G401 (cell line): ENCODE results near the gene NAPB. TPM values are rescaled to one million over a fixed set of nuclear protein-coding genes. Genes with fewer than 3 reads are reported as not detected.
A peak's percentile ranks its signal among the peaks of the same experiment; 100 is the strongest.
"Not testable (repeated sequence)": the region's sequence is repeated elsewhere in the genome, so short reads cannot be mapped to it uniquely, and the experiment has no call there.

Experiments used
- DNase-seq: peaks from one replicate; pipeline ENCODE4 v3.0.0-alpha.2; 2015; ENCODE audit warnings: low spot score
- in situ Hi-C: cut with HindIII; loops from 2 replicates; pipeline ENCODE4 v1.10.0; 2016; ENCODE audit warnings: low sequenced_read_pairs, mixed read lengths
- total RNA-seq: library from RNA; depleted of rRNA; stranded (reverse); fragments of >200 nt; shearing (Covaris generic); gene quantifications from 2 replicates; pipeline ENCODE4 v1.2.3, GENCODE V29; 2014; rRNA removed

Gene NAPB
- 3.7 and 5.0 TPM in 2 replicates for total RNA-seq

DNA sequence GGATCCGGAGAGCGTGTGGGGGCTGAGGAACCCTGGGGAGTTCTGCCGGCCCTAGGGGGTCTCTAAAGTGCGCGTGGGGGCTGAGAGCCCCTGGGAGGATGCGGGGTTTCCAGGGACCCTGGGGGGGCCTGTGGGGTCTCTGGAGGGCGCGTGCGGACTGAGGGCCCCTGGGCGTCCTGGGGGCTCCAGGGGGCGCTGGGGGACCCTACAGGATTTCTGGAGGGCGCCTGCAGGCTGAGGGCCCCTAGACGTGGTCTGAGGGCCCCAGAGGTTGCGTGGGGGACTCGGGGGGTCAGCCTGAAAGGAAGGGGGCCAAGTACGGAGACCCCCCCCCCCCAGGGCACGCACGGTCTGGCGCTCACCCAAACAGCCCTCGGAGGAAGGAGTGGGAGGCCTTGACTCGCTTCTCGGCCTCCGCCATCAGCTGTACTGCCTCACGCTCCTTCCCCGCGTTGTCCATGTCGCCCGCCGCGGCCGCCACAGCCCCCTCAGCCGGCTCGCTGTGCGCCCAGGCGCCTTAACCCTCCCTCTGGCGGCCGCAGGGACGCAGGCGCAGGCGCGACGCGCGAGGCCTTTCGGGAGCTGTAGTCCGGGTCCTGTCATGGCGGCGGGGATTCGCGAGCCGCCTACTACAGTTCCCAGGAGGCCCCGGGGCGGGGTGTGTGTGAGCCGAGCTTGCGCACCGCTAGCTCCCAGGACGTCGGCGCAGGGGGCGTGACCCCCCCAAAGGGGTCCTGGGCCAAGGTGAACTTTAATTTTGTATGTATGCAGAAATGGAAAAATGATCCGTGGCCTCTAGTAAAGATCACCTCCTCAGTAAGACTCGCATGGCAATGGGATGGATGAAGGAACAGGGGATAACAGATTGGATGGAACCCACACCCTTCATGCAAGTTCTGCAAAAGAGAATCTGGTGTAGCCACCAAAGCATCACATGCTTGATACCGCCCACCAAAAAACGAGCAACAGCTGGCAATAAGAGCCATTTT, at the start of gene NAPB:
Gene NAPB, minus strand, starts transcription at position 546 of the 989 bp plus-strand sequence. Its CDS starts 86 bp downstream, at position 460.
- in situ Hi-C loops = no loop called here
- DNase-seq = peak; percentile 94

DNA sequence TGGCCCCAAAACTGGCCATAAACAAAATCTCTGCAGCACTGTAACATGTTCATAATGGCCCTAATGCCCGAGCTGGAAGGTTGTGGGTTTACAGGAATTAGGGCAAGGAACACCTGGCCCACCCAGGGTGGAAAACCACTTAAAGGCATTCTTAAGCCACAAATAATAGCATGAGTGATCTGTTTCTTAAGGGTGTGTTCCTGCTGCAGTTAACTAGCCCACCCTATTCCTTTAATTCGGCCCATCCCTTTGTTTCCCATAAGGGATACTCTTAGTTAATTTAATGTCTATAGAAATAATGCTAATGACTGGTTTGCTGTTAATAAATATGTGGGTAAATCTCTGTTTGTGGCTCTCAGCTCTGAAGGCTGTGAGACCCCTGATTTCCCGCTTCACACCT, 45.7 kb upstream of the NAPB start:
- in situ Hi-C loops, DNase-seq: not testable (repeated sequence)

DNA sequence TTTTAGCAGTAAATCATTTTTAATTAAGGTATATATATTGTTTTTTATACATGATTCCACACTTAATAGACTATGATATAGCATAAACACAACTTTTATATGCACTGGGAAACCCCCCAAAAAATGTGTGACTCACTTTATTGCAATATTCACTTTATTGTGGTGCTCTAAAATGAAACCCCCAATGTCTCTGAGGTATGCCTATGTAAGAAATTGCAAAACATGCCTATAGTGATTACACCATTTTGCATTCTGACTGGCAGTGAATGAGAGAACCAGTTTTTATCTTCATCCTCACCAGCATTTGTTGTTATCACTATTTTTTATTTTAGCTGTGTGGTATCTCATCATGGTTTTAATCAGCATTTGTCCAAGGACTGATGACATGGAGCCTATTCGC, 39.9 kb upstream of the NAPB start:
- in situ Hi-C loops = no loop called here
- no peak for DNase-seq

DNA sequence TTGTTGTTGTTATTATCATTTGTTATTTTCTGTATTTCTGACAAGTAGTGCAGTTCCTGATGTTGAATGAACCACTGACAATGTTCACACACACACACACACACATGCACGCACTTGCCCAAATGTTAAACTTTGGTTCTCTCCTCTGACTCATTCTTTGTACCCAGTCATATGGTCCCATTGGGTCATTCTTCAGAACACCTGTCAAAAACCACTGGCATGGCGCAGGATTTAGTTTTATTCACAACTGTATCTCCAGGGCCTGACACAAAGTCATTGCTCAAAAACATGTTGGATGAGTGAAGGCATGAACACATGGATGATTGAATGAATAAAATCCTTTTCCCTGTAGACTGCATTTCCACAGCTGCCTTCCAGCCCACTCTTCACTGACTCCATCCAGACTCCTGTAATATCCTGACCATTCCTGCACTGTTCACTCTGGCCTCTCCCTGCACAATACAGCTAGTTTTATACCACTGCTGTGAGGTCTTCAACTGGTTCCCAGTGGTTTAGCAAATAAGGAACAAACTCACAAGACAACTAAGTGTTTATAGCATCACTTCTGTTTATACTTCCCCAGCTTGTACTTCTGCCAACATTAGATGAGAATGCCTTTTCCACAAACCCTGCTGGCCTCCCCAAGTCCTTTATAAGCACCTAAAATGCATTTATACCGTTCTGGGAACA, 38.3 kb upstream of the NAPB start:
- DNase-seq = no peak
- in situ Hi-C loops = no loop called here

DNA sequence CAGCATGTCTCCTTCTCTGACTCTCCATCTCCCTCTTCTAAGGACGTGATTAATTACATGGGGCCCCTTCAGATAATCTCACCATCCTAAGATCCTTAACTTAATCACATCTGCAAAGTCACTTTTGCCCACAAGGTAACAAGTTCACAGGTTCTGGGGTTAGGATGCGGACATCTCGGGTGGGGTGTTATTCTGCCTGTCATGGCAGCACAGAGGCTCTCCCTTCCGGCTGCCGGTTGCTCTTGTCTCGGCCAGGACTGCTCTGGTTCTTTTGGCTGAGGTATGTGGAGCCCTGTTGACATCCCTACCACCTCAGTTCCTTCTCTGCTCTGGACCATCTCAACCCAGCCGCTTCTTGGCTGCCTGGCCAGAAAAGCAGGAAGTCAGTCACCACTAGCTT, 35.6 kb upstream of the NAPB start:
- in situ Hi-C loops = no loop called here

DNA sequence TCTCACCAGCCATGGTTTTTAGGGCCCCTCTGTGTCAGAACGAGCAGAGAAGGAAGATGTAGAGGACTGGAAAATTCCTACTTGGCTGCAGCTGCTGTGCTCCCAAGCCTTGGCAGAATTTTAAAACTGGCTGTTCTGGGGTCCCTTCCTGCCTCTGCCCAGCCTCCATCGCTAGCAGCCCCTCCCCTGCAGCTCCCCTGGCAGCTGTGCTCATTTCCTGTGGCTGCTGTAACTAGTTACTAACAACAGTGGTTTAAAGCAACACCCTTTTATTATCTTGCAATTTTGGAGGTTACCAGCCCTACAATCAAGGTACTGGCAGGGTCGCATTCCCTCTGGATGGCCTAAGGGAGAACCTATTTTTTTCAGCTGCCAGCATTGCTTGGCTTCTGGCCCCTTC, 35.1 kb upstream of the NAPB start:
- in situ Hi-C loops = no loop called here
- no peak for DNase-seq

More for the DNA sequence above, 35.6 kb upstream of the NAPB start:
- DNase-seq = no peak

DNA sequence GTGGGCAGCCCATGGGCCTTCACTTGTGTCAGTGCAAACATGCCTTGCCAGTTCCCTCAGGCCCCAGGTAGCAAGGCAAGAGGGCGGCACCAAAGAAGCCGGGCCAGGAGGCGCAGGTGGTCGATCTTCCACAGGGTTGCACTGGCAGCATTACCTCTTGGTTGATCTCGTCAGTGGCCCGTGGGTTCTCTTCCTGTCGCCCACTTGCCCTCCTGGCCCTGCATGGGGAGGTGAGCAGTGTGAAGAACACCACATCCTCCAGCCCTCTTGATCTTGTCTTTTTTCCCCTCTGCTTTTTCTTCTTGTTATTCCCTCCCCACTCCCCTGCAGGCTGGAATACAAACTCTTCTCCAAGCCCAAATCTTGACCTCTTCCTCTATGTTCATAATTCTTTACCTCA, 34.4 kb upstream of the NAPB start:
- in situ Hi-C loops = no loop called here

DNA sequence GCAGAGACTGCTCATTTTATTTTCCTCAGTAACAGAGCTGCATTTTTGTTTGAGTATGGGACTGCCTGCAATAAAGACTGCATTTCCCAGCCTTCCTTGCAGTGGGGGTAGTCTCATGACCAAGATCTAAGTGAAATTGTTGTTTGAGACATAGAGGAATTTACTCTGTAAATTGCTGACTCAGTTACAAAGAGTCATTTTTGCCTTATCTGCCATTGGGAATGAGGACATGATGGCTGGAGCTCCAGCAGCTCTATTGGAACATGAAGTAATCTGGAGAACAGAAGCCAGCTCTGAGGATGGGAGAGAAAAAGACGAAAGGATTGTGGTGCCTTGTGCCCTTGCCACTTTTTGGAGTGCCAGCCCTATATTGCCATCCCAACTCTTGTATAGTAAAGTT, 33.5 kb upstream of the NAPB start:
- in situ Hi-C loops = no loop called here
- no peak for DNase-seq

More for the DNA sequence above, 34.4 kb upstream of the NAPB start:
- no peak for DNase-seq

DNA sequence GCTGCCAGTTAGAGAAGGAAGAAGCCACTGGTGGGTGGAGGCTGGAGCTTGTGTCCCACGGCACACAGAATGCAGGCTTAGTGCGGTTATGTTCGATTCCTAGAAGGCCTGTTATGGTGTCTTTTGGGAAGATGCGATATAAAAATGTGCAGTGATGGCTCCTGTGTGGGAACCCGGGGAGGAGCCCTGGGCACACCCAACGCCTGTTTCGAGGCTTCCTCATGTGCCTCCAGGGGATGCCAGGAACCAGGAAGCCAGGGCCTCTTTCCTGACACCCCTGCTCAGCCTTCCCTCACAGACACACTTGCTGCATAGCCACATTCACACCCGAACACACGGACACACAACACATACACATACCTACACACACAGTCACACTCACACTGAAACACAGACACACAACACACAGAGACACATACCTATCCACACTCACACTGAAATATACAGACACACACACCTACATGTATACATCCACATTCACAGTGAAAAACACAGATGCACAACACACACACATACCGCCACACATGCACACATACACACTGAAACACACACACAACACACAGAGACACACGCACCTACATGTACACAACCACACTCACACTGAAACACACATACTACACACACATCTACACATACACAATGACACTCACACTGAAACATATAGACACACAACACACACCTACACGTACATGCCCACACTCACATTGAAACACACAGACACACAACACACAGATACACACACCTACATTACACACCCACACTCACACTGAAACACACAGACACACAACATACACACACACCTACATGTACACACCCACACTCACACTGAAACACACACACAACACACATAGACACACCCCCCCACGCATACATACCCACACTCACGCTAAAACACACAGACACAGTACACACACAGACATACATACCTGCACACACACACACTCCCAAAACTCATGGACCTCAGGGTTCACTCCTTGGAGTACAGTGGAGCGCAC, 32.6 kb upstream of the NAPB start:
- no peak for DNase-seq
- in situ Hi-C loops = no loop called here

DNA sequence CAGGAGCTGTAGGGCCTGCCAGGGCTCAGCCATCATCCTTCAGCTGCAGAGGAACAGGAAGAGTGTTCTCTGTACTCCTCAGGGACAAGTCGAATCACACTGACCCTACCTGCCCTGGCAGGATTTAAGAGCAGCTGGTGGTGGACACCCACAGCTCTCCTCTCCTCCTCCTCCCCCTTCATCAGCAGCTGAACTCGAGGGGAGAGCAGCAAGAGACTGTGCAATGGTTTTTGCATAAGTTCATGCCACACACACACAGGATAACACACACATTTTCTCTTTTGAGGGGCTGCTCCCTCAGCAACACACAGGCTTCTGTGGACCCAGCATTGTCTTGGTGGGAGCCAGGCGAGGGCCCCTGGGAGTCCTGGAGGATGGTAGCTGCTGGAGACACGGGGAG, 31.5 kb upstream of the NAPB start, which contains the start of gene CST11:
Gene CST11, minus strand, starts transcription at position 101 of the 400 bp plus-strand sequence. Its CDS starts 65 bp downstream, at position 36.
- in situ Hi-C loops = no loop called here
- no peak for DNase-seq

DNA sequence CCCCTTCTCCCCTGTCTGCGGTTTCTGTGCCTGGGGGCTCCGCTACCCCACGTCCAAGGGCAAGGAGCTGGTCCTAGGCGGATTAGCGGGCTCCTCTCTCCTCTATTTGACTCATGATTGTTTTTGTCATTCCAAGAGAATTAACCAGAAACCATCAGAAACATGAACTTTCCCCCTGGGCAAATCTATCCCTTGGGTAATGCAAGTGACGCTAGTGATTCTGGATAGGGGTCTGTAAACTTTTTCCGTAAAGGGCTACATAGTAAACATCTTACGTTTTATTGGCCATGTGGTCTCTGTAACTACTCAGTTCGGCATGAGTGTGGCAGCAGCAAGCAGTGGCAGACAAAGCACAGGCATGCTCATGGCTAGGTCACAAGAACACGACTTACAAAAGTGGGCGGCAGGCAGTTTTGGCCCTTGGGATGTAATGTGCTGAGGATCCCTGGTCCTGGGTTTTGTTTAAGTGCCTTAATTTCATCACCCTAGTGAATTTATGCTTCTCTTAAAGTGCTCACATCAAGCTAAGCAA, 30.7 kb upstream of the NAPB start:
- DNase-seq = no peak
- in situ Hi-C loops = no loop called here

DNA sequence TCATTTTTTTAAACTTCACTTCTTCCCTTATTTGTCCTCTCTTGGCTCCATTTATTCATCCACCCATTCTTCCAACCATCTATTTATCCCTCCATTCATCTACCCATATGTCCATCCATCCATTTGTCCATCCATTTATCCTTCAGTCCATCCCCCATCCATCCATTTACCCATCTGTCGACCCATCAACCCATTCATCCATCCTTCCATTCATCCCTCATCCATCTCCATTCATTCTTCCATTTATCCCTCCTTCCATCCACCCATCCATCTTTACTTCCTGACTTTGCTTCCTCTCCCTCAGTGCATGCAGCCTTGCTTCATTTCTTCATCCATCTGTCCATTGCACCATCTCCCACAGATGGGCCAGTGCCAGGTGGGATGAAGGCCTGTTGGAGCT, 29.6 kb upstream of the NAPB start:
- DNase-seq = no peak
- in situ Hi-C loops = no loop called here

DNA sequence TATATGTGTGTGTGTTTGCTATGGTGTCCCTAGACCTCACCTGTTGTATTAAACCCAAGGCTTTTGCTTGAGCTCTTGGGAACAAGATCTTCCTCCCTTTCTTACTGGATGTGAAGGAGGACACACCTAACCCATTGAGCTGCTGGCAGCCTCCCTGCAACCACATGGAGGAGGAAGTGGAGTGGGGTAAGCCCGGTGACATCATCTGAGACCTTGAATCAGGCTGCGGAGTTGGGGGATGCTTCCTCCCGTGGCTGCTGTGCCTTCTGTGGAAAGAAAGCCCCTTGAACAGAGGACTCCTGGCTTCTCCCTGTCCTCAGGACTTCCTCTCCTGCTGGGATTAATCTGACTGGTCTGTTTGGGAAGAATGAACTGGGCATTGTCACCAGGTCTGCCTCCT, 28.1 kb upstream of the NAPB start:
- in situ Hi-C loops = no loop called here
- DNase-seq = no peak

DNA sequence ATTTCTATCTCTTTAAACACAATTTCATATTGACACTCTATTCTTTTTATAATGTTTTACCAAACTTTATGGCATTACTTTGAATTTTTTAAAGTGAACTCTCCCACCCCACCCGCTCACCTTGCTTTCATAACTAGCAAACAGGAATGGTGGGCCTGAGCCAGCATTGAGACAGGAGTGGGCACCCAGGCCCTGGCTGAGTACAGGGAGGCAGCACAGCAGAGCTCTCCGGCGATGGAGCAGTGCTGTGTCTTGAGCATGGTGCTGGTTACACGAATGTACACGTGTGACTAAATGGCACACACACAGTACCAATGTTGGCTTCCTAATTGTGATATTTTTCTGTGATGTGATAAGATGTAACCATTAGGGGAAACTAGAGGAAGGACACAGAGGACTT, 26.9 kb upstream of the NAPB start:
- no peak for DNase-seq
- in situ Hi-C loops = no loop called here

DNA sequence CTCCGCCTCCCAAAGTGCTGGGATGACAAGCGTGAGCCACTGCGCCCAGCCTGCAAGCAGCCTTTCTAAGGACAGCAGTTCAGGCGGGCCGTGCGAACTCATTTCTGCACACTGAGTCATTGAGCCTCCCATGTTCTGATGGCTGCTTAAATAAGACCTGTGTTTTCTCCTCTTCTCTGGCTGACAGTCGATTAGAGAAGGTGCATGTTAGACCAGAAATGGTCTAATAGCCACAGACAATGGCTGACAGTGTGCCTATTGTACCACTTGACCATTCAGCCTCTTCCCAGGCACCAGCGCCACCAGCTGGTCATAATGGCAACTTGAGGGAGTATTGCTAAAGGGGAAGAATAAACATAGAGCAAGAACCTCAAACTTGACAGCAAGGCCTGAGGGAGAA, 25.2 kb upstream of the NAPB start:
- peak; percentile 42 for DNase-seq
- in situ Hi-C loops = no loop called here

DNA sequence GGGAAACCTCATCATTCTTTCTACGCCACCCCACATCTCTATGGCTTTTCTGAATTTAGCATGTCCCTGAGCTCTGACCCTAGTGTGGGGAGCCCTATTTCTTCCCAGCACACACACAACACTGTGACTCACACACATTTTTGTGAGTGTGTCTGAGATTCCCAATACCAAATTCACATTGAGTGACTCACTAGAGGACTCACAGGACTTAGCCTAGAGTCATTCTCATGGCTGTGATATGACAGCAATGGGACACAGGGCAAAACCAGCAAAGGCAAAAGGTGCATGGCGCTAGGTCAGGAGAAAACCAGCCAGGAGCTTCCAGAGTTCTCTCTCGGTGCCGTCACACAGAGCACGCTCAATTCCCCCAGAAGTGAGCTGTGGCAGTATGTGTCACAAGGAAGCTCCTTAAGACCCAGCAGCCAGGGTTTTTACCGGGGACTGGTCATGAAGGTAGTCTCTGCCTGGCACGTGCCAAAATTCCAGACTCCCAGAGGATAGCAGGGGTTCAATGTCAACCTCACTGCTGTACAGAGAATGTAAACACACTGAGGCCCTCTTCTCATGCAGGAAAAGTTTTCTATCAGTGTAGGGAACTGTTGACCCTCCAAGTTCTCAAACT, 24.4 kb upstream of the NAPB start:
- no peak for DNase-seq
- in situ Hi-C loops = no loop called here

DNA sequence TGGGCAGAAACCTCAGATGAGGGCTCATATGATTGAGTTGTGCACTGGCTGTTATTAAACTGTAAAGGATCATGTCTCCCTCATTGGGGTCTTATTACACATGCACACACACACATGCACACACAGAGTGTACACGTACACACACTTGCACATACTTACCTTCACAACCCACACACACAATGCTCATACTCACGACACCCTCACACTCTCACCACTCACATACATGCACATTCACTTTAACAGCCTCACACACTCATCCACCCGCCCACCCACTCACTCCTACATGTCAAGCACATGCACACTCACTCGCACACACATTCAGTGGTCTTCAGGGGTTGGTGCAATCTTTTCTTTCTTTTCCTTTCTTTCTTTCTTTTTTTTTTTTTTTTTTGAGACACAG, 23.6 kb upstream of the NAPB start:
- in situ Hi-C loops = no loop called here
- no peak for DNase-seq

DNA sequence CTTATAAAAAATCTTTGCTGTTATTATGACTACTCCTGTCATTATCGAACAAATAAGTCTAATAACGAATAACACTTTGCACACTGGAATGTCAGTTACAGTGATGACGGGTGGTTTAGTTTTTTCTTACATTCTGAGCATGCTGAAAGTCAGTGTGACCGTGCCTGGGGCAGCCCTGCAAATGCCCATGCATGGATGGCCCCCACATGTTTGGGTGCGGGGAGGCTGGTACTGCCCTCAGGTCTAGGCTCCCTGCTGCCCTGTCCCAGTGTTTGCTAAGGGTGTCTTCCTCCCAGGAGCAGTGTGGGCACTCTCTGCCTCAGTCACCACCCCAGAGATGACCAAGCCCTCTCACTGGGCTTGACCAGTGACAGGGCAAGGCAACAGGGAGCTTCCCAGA, 21.1 kb upstream of the NAPB start:
- DNase-seq = no peak
- in situ Hi-C loops = no loop called here
